ENCODE data around the gene PROB1.

The PROB1 gene

GRCh38 chr5:139422307-139422893, 27.5 kb upstream of the PROB1 start:
- TF ChIP-seq ESRRG (CRISPR knock-in tag; IDR thresholded peaks at IDR 0.05) (no peak), ZNF70 (CRISPR knock-in tag; IDR thresholded peaks at IDR 0.05) (no peak), PPARA (CRISPR knock-in tag; IDR thresholded peaks at IDR 0.05; ENCODE audit: borderline replicate concordance) (no peak), ISL1 (CRISPR knock-in tag; IDR thresholded peaks at IDR 0.05) (no peak), ZC3H10 (CRISPR knock-in tag; IDR thresholded peaks at IDR 0.05) (no peak), ARNTL (CRISPR knock-in tag; IDR thresholded peaks at IDR 0.05; ENCODE audit: borderline replicate concordance, low read depth) (no peak), RARB (CRISPR knock-in tag; IDR thresholded peaks at IDR 0.05) (no peak), POU6F1 (CRISPR knock-in tag; IDR thresholded peaks at IDR 0.05; ENCODE audit: borderline replicate concordance, low read depth) (no peak), ZFP3 (CRISPR knock-in tag; IDR thresholded peaks at IDR 0.05) (no peak), TOX (CRISPR knock-in tag; IDR thresholded peaks at IDR 0.05; ENCODE audit: borderline replicate concordance) (no peak), TCF4 (CRISPR knock-in tag; IDR thresholded peaks at IDR 0.05; ENCODE audit: borderline replicate concordance) (no peak), ZFP30 (CRISPR knock-in tag; IDR thresholded peaks at IDR 0.05) (no peak), CSDC2 (CRISPR knock-in tag; IDR thresholded peaks at IDR 0.05) (no peak), OSR1 (CRISPR knock-in tag; IDR thresholded peaks at IDR 0.05) (no peak), CSRNP3 (CRISPR knock-in tag; IDR thresholded peaks at IDR 0.05) (no peak), CREB5 (CRISPR knock-in tag; IDR thresholded peaks at IDR 0.05; ENCODE audit: low read depth) (no peak)
- peak; percentile 94 for ATAC-seq

GRCh38 chr5:139419226-139420192, 24.6 kb upstream of the PROB1 start:
- no peak for TF ChIP-seq CSDC2 (CRISPR knock-in tag; IDR thresholded peaks at IDR 0.05)
- TF ChIP-seq ESRRG (CRISPR knock-in tag; IDR thresholded peaks at IDR 0.05), result no peak
- TF ChIP-seq ZC3H10 (CRISPR knock-in tag; IDR thresholded peaks at IDR 0.05), result no peak
- no peak for TF ChIP-seq GLIS3 (CRISPR knock-in tag; IDR thresholded peaks at IDR 0.05)
- no peak for TF ChIP-seq ISL1 (CRISPR knock-in tag; IDR thresholded peaks at IDR 0.05)
- no peak for TF ChIP-seq ZNF70 (CRISPR knock-in tag; IDR thresholded peaks at IDR 0.05)
- no peak for TF ChIP-seq BACH2 (CRISPR knock-in tag; IDR thresholded peaks at IDR 0.05; ENCODE audit: borderline replicate concordance)
- TF ChIP-seq TSHZ2 (CRISPR knock-in tag; IDR thresholded peaks at IDR 0.05), result no peak
- no peak for TF ChIP-seq TCF4 (CRISPR knock-in tag; IDR thresholded peaks at IDR 0.05; ENCODE audit: borderline replicate concordance)
- no peak for TF ChIP-seq ZNF565 (CRISPR knock-in tag; conservative IDR thresholded peaks at IDR 0.05; ENCODE audit: low read depth)
- TF ChIP-seq SNAI2 (CRISPR knock-in tag; IDR thresholded peaks at IDR 0.05), result no peak
- no peak for TF ChIP-seq CSRNP3 (CRISPR knock-in tag; IDR thresholded peaks at IDR 0.05)
- no peak for TF ChIP-seq ZFP3 (CRISPR knock-in tag; IDR thresholded peaks at IDR 0.05)
- TF ChIP-seq POU6F1 (CRISPR knock-in tag; IDR thresholded peaks at IDR 0.05; ENCODE audit: borderline replicate concordance, low read depth), result no peak
- ATAC-seq, result no peak

All from SK-N-SH treated with all-trans-retinoic acid at 6 μM for 48 hours (cell line).